MM.1S (cell line): Measurements from ENCODE around the gene ITGB2.

Source experiments
- EZH2 ChIP-seq: fragments of 300-600 bp; sonication (generic); optimal IDR thresholded peaks from 2 replicates; pipeline ENCODE3; 2017; ENCODE audit warnings: low read depth, mild to moderate bottlenecking, antibody characterized with exemption, low read length, mixed read lengths
- TF ChIP-seq, protein P1 (sequence below): fragments of 300-600 bp; sonication (generic); IDR thresholded peaks from 2 replicates; pipeline ENCODE4 v1.5.1; 2016; ENCODE audit warnings: antibody characterized with exemption, low read length, mixed read lengths

DNA sequence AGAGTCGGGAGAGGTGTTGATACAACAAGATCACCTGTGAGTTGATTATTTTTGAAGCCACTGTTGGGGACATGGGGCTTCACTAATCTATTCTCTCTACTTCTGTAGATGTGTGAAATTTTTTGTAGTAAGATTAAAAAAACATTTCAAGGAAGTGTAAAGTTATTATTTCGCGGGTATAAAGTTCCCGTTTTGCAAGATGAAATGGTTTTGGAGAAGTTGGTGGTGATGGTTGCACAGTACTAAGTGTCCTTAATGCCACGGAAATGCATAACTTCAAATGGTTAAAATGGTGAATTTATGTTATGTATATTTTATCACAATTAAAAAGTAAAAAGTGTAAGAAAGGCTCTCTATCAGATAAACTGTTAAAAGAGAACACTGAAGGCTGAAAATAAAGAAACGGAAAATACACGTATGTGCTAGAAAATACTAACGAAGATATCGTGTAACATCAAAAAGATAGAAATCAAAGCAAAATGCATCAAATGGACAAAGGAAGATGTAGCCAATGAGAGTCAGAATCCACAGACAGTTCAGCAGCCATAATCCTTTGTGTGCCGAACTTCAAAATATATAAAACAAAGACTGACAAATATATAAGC is 2.9 kb upstream of the ITGB2 start:
- TF ChIP-seq, protein P1, sequence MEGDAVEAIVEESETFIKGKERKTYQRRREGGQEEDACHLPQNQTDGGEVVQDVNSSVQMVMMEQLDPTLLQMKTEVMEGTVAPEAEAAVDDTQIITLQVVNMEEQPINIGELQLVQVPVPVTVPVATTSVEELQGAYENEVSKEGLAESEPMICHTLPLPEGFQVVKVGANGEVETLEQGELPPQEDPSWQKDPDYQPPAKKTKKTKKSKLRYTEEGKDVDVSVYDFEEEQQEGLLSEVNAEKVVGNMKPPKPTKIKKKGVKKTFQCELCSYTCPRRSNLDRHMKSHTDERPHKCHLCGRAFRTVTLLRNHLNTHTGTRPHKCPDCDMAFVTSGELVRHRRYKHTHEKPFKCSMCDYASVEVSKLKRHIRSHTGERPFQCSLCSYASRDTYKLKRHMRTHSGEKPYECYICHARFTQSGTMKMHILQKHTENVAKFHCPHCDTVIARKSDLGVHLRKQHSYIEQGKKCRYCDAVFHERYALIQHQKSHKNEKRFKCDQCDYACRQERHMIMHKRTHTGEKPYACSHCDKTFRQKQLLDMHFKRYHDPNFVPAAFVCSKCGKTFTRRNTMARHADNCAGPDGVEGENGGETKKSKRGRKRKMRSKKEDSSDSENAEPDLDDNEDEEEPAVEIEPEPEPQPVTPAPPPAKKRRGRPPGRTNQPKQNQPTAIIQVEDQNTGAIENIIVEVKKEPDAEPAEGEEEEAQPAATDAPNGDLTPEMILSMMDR, result no peak
- TF ChIP-seq EZH2, result no peak
